ENCODE measurements around the gene NINL.

GRCh38 chr20:25526446-25526845 is 58.9 kb downstream of the NINL start:
- TF ChIP-seq CTCF (IDR thresholded peaks at IDR 0.05; ENCODE audit: low read depth, low read length, poor library complexity, severe bottlenecking): no peak
- TF ChIP-seq EZH2phosphoT487 (IDR thresholded peaks at IDR 0.05; ENCODE audit: borderline replicate concordance, low read length): no peak

All from DOHH2 (cell line).